Left kidney (tissue), 2 donors: ENCODE results near the gene FGD6. TPM values are rescaled to one million over a fixed set of nuclear protein-coding genes. Genes with fewer than 3 reads are reported as not detected.
"Not testable (repeated sequence)": the region's sequence is repeated elsewhere in the genome, so short reads cannot be mapped to it uniquely, and the experiment has no call there.

Source experiments
- DNase-seq: peaks from one replicate; pipeline ENCODE4 v3.0.0-alpha.2; 2013
- polyA plus RNA-seq: library from polyadenylated mRNA; unstranded; fragments of 120-200 nt; gene quantifications from one replicate; pipeline ENCODE4 v1.2.1, GENCODE V29; 2013; ENCODE audit not compliant: insufficient read length

FGD6 gene
- polyA plus RNA-seq, 1 donor, result 13.9 TPM

GRCh38 chr12:95126076-95126475, 91.2 kb downstream of the FGD6 start:
- no peak for DNase-seq

DNA sequence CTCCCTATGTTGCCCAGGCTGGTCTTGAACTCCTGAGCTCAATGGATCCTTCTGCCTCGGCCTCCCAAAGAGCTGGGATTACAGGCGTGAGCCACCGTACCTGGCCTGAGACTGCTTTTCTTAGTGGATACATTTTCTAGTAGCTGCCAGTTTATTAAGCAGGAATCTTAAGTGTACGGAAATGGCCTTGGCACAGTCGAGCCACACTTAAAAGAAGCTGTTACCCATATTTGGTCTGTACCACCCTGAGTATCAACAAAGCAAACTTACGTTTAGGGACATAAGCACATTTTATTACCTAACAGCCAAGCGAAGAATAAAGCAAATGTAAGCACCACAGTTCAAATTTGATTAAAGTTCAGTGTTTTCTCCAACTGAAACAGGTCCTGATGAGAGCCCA, 93.2 kb downstream of the FGD6 start:
- DNase-seq, result no peak

DNA sequence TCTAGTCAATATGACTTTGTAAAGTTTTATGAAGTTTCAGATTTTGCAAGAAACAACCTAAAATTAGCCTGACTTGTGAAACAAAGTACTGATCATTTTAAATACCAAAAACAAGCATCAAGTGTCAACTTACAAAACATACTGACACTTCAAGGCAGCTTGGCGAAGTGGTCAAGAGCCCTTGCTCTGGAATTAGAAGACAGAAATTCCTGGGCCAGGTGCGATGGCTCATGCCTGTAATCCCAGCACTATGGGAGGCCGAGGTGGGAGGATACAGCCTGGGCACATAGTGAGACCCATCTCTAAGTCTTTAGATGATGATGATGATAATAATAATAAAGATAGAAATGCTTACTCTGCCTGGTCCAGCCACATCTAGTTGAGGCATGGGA, 98.5 kb downstream of the FGD6 start:
- DNase-seq, result no peak

DNA sequence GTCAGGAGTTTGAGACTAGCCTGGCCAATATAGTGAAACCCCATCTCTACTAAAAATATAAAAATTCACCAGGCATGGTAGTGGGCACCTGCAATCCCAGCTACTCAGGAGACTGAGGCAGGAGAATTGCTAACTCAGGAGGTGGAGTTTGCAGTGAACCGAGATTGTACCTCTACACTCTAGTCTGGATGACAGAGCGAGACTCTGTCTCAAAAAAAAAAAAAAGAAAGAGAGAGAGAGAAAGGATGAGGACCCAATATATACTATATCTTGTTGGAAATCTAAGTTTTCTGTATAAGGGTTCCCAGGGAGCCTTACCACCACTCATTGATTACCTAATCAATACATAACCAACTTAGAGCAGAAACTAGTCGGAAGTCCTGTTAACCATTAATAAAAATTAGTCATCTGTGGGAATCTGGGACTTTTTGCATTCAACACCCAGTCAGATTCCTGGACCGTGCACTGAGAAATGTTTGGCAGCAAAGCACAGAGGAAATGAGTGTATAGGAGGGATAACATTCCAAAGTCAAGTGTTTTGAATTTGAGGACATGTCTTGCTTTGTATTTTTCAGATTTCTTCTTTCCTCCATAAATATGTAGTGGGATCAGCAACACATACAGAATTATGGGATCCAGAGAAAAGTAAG, 99.0 kb downstream of the FGD6 start:
- no peak for DNase-seq

DNA sequence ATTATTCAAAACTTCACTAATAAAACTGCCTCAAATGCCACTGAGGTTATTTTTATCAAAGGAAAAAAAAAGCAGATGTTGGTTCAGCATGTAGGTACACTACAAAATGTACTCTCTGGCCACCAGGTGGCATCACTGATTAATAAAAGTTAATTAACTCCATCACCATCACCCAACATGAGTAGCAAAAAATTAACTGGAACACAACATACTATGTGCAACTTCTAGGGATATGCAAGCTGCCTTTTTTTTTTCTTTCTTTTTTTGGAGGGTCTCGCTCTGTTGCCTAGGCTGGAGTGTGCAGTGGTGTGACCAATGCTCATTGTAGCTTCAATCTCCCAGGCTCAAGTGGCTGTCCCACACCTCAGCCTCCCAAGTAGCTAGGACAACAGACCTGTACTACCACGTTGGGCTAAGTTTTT, 100.1 kb downstream of the FGD6 start:
- peak; percentile 80 for DNase-seq

- no peak for DNase-seq
These were observed 100.5 kb downstream of the FGD6 start for GRCh38 chr12:95116773-95117172.

DNA sequence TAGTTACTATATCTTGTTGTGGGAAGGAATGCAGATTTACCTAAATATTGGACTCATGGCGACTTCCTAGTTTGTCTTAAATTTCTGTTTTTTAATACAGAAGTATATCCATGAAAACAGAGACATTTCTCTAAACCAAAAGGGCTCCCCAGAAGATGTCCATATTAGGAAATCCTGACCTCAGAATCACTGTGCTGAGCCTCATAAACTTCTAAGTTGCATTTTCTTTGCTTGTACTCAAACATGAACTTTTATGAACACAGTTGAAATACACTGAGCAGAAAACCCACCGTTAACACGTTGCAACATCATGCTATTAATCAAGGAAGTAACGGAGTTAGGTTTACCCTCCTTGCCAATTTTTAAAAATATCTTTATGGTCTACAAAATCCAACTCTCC, 100.9 kb downstream of the FGD6 start:
- no peak for DNase-seq

DNA sequence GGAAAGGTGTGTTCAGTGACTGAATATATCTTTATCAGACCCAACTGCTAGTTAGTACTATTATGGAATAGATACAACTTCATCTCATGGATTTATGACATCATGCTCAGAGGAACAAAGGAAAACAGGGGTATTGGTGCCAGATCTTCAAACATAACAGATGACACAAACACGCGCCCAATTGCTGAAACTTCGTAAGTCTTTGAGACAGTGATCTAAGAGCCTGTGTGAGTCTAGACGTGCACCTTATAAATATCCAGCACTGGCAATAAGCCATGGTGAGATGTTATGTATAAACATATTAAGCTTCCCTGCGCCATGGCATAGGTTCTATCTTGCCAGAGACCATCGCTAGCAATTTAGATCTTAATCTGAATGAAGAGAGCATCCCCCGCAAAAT, 101.6 kb downstream of the FGD6 start:
- no peak for DNase-seq

DNA sequence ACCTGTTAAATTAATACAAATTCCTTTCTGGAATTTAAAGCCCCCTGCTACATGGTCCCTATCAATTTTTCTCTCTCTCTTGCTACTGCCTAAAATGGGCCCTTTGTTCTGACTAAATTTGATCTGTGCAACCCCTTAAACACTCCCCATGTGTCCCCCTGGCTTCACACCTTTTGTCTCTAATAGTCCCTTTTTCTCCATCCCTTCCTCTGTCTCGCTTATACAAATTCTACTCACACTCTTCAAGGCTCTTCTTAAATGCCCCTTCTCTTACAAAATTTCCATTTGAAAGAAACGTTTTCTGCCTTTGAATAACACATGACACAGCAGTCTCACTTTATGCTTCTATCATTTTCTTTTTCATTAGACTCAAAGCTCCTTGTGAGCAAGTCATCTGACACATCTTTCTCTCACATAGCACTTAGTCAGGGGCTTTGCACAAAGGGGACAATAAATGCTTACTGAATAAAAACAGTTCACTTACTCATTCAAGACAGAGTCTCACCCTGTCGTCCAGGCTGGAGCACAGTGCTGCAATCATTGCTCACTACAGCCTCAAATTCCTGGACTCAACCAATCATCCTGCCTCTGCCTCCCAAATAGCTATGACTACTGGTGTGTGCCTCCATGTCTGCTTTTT, 102.4 kb downstream of the FGD6 start:
- DNase-seq, result no peak

- no peak for DNase-seq
These were observed 109.9 kb downstream of the FGD6 start for GRCh38 chr12:95107362-95107761.

DNA sequence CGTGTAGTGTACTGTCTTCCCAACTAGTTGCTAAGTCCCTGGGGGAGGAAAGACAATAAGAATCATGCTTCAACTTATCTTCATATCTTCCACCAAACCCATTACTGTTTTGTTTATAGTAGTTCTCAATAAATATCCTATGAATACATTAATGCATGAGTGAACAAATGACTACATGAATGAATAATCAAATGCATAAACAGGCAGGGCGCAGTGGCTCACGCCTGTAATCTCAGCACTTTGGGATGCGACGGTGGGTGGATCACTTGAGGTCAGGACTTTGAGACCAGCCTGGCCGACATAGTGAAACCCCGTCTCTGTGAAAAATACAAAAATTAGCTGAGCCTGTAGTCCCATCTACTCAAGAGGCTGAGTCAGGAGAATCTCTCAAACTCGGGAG, 111.7 kb downstream of the FGD6 start:
- DNase-seq, result no peak

GRCh38 chr12:95104919-95105452, 112.3 kb downstream of the FGD6 start:
- no peak for DNase-seq

DNA sequence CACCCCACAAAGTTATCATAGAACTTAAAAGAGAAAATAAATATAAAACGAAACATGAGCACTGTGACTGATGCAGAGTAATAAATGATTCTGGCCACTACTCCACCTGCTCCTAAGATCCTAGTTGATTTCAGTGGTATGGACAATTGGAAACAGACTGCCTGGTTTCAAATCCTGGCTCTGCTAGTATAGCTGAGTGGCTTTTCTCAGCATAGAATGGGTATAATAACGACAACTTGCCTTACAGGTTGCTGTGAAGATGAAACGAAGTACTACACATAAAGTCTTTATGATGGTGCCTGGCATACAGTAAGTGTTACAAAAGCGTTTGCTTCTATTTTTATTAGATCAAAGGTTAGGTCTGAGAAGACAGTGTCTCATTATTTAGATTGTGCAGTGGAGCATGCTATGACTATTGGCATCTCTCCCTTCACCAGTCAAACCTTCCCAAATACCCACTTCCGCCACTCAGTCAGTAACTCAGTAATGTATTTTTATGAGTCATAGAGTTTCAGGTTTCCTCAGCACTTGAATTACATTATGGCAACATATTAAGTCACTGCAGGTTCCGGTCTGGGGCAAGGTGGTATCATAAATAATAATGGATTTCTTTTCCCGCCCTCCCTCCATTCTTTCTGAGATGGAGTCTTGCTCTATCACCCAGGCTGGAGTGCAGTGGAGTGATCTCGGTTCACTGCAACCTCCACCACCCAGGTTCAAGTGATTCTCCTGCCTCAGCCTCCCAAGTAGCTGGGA, 114.2 kb downstream of the FGD6 start:
- no peak for DNase-seq

GRCh38 chr12:95101957-95102356, 115.3 kb downstream of the FGD6 start:
- not testable (repeated sequence) for DNase-seq

GRCh38 chr12:95100264-95101190, 116.7 kb downstream of the FGD6 start:
- no peak for DNase-seq

GRCh38 chr12:95099270-95099790, 117.9 kb downstream of the FGD6 start:
- no peak for DNase-seq

DNA sequence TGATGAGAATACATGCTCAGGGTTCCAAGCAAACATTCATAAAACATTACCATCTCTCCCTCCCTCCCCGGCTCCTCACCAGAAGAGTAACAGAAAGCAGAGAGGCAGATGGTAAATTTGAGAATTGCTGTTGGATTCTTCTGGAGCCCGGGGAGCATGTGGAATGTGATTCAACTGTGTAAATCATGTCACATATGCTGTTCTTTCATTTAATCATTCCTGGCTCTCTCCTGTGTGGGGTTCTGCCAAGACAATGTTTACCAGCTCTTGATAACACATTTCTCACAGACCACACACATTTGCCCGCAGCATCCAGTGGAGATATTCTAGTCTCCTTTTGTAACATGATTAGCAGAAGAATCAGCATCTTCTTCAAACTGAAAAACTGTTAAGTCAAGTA, 120.4 kb downstream of the FGD6 start:
- no peak for DNase-seq

DNA sequence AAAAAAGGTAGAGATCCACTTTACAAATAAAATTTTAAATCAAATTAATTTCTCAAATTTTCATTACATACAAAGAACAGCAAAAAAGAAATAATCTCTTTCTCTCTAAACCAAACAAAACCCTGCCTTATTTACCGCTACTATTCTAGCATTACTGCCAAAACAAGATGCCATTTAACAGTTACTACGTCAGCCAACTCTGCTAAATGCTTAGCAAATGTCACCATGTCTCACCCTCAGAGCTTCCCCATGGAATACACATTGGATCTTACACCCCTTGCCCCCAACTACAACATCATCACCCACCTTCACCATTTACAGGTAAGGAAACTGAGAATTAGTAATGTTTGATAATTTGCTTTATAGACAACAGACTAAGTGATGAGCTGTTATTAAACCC, 120.9 kb downstream of the FGD6 start:
- no peak for DNase-seq

GRCh38 chr12:95095866-95096265, 121.4 kb downstream of the FGD6 start:
- not testable (repeated sequence) for DNase-seq

GRCh38 chr12:95089462-95089861, 127.8 kb downstream of the FGD6 start:
- no peak for DNase-seq

GRCh38 chr12:95088379-95088778, 128.9 kb downstream of the FGD6 start:
- no peak for DNase-seq

- no peak for DNase-seq
These were observed 131.7 kb downstream of the FGD6 start for GRCh38 chr12:95085612-95086011.
